ENCODE data around the gene ROR2. TPM values are rescaled to one million over a fixed set of nuclear protein-coding genes. Genes with fewer than 3 reads are reported as not detected.

Gene ROR2
- total and polyA plus RNA-seq, 2 of the 13 experiments (the other 11 are each of a cell fraction or from before 2014, with no cell fraction given), result not detected

- TF ChIP-seq STAT6 (CRISPR knock-in tag; IDR thresholded peaks at IDR 0.05; ENCODE audit: borderline replicate concordance), result no peak
- no peak for TF ChIP-seq ZNF674 (CRISPR knock-in tag; IDR thresholded peaks at IDR 0.05; ENCODE audit: low read depth)
- TF ChIP-seq CHD4 (IDR thresholded peaks at IDR 0.05; ENCODE audit: borderline replicate concordance, low read length), result no peak
- TF ChIP-seq ZNF644 (CRISPR knock-in tag; IDR thresholded peaks at IDR 0.05; ENCODE audit: low read depth), result no peak
- no peak for TF ChIP-seq ZNF784 (CRISPR knock-in tag; IDR thresholded peaks at IDR 0.05; ENCODE audit: borderline replicate concordance)
- no peak for TF ChIP-seq ZNF792 (CRISPR knock-in tag; IDR thresholded peaks at IDR 0.05)
- TF ChIP-seq ZNF891 (CRISPR knock-in tag; IDR thresholded peaks at IDR 0.05), result no peak
- TF ChIP-seq ZNF460 (CRISPR knock-in tag; IDR thresholded peaks at IDR 0.05; ENCODE audit: borderline replicate concordance), result no peak
- no peak for TF ChIP-seq ASH2L (IDR thresholded peaks at IDR 0.05; ENCODE audit: insufficient read length, low read depth, low read length)
Observed at GRCh38 chr9:91547081-91547480, 402.9 kb downstream of the ROR2 start (continued).

- Histone ChIP-seq H3K79me2 (ENCODE audit: insufficient read depth, low read length) (no peaks in the 10 kb centered on the region), H3K27ac (ENCODE audit: extremely low read length, insufficient read depth, low read length) (no peak overlapping the region), H3K27me3 (ENCODE audit: control insufficient read depth in 1 of 2, insufficient read depth in 2 of 2, low read length in 2 of 2) (peaks cover 0 to 11% of the 10 kb centered on the region in 2 experiments; a peak in 2 of 5 replicates), H3K36me3 (replicated peaks in 1 of 2; ENCODE audit: control insufficient read depth in 1 of 2, insufficient read depth in 2 of 2, low read length in 2 of 2) (no peaks in the 10 kb centered on the region), H3K4me2 (ENCODE audit: low read depth, low read length) (no peak overlapping the region), H3K4me1 (ENCODE audit: insufficient read depth, low read length) (no peaks in the 10 kb centered on the region), H3K4me3 (replicated peaks in 1 of 3; ENCODE audit: insufficient read depth in 1 of 3, low read depth in 2 of 3, low read length in 3 of 3) (no peak overlapping the region), H2AFZ (ENCODE audit: low read length) (no peak overlapping the region), H3K9ac (ENCODE audit: insufficient read depth, low read depth, low read length) (no peak overlapping the region), H3K9me3 (ENCODE audit: low read length) (no peaks in the 10 kb centered on the region), H4K20me1 (ENCODE audit: insufficient read depth, low read length) (no peaks in the 10 kb centered on the region)
- DNase-seq (ENCODE audit: low spot score), result no peak
- ChIA-PET POLR2A (no interaction called here), CTCF (ENCODE audit: low intra/inter-chr PET ratio, low total read pairs) (no interaction called here)
- ATAC-seq, result no peak
- FAIRE-seq, result no peak
- TF ChIP-seq KMT2A (CRISPR knock-in tag; IDR thresholded peaks at IDR 0.05), result no peak
- TF ChIP-seq ZBTB34 (CRISPR knock-in tag; IDR thresholded peaks at IDR 0.05), result no peak
- no peak for TF ChIP-seq CREBL2 (CRISPR knock-in tag; IDR thresholded peaks at IDR 0.05; ENCODE audit: borderline replicate concordance)
- no peak for TF ChIP-seq ETV6 (CRISPR knock-in tag; conservative IDR thresholded peaks at IDR 0.05)
- WGBS (ENCODE audit: low lambda C conversion rate), result 2% methylated on average over 4 of the region's 4 CpGs
- BruUV-seq (replicated peaks), result no TSS peak
- in situ Hi-C loops (cut with HindIII; ENCODE audit: extremely low pct_ligation_motif_present, low pct_unique_long_range_greater_than_20kb), result no loop called here
- intact Hi-C loops (cut with micrococcal nuclease; ENCODE audit: unreplicated experiment), result no loop called here
Observed at GRCh38 chr9:91546574-91546973, 403.5 kb downstream of the ROR2 start.
